Umbilical cord (tissue), 2 donors: ENCODE measurements around the gene NR2E3. TPM values are rescaled to one million over a fixed set of nuclear protein-coding genes. Genes with fewer than 3 reads are reported as not detected.
"Not testable (repeated sequence)": the region's sequence is repeated elsewhere in the genome, so short reads cannot be mapped to it uniquely, and the experiment has no call there.

Experiments
- DNase-seq: peaks from one replicate; pipeline ENCODE4 v3.0.0-alpha.2; 2015; ENCODE audit warnings: low spot score
- total RNA-seq: library from RNA; depleted of rRNA; stranded (reverse); fragments of >200 nt; gene quantifications from one replicate; pipeline ENCODE4 v1.2.3, GENCODE V29; 2014; ENCODE audit warnings: low replicate concordance; ENCODE audit not compliant: insufficient read depth

The NR2E3 gene
- total RNA-seq, 1 donor from 2014 or later = not detected

GRCh38 chr15:71813723-71814470, 3.5 kb downstream of the NR2E3 start:
- no peak for DNase-seq

GRCh38 chr15:71815301-71815700, 4.9 kb downstream of the NR2E3 start:
- DNase-seq = no peak

GRCh38 chr15:71817351-71817750, 7.0 kb downstream of the NR2E3 start:
- no peak for DNase-seq

DNA sequence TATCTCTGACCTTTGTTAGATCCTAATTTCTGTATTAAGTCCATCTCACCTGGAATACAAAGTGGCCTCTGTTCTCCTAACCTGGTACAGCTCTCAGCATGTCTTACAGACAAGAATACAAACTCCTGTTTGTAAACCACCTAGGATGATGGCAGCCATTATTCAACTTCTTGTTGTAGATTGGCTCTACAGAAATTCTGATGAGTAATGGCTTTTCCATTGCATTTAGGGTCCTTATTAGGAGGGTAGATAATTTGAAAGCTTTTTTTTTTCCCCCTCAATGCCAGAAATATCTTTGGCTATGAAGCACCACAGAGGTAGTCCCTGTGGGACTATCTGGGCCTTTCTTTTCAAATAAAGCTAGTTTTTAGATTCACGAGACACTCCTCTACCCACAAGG, 9.8 kb downstream of the NR2E3 start:
- no peak for DNase-seq

- DNase-seq = no peak
Observed at GRCh38 chr15:71821547-71822129, 11.3 kb downstream of the NR2E3 start.

DNA sequence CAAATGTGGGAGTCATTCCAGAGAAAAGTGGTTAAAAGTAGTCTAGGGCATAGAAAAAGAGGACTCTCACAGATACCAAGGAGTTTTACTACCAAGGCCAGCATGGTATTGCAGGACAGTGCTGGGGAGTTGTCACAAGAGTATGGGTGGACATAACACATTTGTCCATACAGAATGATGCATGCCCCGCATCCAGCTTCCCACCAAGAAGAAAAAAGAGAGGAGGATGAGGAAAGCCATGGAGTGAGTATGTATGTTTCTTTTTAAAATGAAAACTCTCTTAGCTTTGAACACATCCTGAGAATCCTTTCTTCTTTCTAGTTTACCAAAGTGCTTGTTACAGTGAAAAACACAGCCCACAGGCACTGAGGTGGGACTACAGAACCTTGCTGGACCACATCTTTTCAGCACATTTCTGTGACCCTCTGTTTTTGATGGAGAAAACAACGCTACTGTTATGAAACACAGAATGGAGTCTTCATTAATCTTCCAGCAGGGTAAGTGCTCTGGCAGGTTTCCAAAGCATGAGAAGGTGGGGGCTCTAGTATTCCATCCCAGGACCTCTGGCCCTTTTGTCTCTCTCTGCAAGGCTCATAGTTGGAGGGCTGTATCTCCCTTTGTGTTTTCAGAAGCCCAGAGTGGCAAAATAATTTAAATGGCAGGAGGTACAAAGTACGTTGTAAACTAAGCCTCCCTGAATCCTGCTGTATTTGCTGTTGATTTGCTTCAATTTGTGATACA, 12.7 kb downstream of the NR2E3 start:
- no peak for DNase-seq

DNA sequence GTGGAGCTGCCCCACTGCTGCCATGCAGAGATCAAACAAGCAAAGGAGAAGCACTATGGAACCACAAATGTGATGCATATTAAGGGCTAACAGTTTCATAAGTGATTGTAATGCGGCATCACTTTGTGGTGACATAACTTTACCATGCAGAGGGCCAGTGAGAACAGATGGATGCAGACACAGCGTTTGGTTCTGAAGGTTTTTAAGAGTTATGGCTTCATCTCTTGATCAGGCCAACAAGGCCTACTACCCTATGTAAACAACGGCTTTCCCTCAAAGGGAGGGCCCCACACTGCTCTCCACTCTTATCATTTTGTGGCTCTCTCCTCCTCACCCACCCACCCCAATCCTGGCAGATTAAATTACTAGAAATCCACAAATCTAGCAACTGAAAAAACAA, 13.4 kb downstream of the NR2E3 start:
- DNase-seq = no peak

DNA sequence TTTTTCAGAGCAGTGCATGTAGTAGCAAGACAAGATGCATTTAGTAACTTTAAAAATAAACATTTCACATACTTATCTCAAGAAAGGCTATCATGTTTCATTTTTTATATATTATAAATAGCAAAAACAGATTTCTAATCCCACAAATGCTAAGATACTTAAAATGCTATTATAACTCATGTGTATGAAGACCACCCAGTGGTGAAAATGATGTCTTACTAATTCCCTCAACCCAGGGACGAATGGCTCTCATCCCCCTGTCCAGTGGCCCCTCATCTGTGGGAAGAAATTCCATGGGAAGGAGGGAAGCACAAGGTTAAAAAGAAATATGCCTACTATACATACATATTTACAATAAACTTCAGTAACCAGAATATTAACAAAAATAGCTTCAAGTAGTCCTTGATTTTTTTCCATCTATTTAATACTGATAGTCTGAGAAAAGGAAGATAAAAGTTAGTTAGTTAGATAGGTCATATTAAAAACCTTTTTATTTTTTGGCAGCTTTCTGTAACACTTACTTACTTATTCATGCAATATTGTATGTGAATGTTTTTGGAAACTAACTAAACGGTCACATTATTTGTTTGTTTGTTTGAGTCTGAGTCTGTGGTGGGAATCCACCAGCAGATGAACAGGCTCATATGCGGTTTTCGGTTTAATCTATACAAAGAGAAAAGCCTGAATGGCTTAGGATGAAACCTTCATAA, 14.8 kb downstream of the NR2E3 start:
- no peak for DNase-seq

DNA sequence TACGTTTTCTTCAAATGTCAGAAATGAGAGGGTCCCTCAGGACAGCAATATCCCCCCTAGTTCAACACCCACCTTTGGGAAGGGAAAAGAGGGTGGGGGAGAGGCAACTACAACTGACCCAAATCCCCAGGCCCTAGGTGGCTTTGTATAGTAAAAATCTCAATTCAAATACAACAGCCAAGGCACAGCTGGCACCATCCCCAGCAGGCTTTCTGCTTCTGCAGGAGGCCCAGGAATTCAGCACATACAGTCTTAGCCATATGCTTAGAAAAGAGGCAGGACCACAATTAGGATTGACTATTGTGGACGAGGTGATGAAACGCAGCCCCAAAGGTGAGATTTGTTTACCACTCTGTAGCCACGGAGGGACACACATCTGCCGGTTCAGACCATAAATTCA, 15.8 kb downstream of the NR2E3 start:
- no peak for DNase-seq

DNA sequence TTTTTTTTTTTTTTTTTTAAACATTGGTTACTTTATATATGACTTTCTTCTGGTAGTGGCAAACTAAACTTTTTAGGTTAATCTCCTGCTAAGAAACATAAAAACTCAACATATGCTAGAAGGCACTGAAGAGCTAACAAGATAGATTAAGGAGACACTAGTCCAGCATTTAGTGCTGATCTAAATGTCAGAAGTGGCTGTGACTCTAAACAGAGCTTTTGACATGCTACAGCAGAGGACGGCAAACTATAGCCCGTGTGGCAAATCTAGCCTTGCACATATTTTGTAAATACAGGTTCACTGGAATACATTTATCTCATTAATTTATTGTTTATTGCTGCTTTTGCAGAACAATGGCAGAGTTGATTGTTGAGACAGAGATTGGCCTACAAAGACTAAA, 20.6 kb downstream of the NR2E3 start:
- no peak for DNase-seq

GRCh38 chr15:71841563-71841962, 31.2 kb downstream of the NR2E3 start:
- DNase-seq = no peak

DNA sequence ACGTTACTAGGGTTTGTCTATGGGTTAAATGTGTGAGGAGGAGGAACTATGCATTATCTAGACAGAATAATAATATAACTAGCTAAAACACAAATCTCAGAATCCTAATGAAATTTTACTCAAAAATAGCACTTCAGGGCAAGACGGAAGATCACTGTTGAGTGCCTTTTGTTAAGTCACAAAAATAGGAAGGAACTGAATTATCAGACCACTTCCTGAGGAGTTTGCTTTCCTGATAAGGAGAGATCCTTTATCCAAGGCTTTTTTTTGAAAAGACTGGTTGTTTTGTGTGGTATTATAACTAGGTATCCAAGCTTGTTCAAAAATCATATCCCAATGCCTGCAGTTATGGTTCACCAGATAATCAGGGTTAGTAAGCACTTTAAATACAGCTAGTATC, 34.6 kb downstream of the NR2E3 start:
- DNase-seq = no peak

GRCh38 chr15:71853543-71853942, 43.2 kb downstream of the NR2E3 start:
- no peak for DNase-seq

GRCh38 chr15:71858232-71858631, 47.9 kb downstream of the NR2E3 start:
- DNase-seq = not testable (repeated sequence)
